GM12801 (cell line): ENCODE measurements around the gene CNGB1.

Experiments
- CTCF ChIP-seq: IDR thresholded peaks from one replicate; pipeline ENCODE4 v1.5.1; 2011; ENCODE audit warnings: control low read depth; ENCODE audit not compliant: insufficient read length; ENCODE audit errors: extremely low read depth

The CNGB1 gene

GRCh38 chr16:57967916-57968315 lies 3.0 kb downstream of the CNGB1 start:
- TF ChIP-seq CTCF = no peak

- no peak for TF ChIP-seq CTCF
Measured at GRCh38 chr16:57966986-57967385, 3.9 kb downstream of the CNGB1 start.

DNA sequence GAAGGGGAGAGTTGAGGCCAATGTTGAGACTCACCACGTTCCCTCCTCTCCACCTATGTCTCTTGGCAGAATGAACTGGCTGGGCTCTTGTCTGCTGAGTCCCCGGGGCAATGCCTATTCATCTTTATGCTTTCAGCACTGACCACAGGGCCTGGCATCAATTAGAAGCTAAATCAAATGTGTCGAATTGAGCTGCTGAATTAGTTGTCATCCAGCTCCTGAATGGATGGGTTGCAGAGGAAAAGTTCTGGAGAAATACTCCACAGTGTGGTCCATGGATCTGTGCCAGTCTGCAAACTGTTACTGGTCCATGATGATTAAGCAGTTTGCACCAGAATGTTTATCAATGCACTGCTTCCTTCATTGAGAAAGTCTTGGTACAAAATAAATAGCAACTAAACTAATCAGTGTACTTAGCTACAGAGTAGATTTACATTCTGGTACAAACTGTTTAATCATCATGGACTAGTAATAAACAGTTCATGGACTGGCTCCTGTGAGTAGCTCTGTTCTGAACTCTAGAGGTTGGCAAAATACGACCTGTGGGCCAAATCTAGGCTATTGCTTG lies 4.6 kb downstream of the CNGB1 start:
- TF ChIP-seq CTCF = no peak

GRCh38 chr16:57964157-57964700 lies 6.7 kb downstream of the CNGB1 start:
- TF ChIP-seq CTCF = no peak

GRCh38 chr16:57962756-57963155 lies 8.2 kb downstream of the CNGB1 start:
- TF ChIP-seq CTCF = no peak

- no peak for TF ChIP-seq CTCF
Measured at GRCh38 chr16:57962046-57962445, 8.9 kb downstream of the CNGB1 start.

DNA sequence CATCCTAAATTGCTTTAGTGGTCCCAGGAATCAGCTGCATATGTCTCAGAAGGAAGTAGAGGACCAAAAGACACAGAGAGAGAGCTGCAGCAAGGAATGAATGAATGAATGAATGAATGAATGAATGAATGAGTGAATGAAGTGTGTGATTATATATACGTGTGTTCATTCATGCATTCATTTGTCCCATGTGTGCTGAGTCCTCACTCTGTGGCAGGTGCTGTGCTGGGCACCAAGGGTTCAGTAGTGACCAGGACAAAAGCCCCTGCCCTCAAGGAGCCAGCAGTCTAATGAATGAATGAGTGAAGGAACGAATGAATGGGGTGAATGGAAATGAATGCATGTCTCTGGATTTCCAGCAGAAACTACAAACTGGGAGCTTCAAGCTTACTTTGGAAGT lies 9.4 kb downstream of the CNGB1 start:
- no peak for TF ChIP-seq CTCF
